Measurements from ENCODE around the gene ALDH4A1.
"Not testable (repeated sequence)": the region's sequence is repeated elsewhere in the genome, so short reads cannot be mapped to it uniquely, and the experiment has no call there.

The ALDH4A1 gene

GRCh38 chr1:18879791-18880309 is 22.5 kb downstream of the ALDH4A1 start:
- FAIRE-seq (no peak), DNase-seq (ENCODE audit: insufficient read length, low spot score) (no peak)

GRCh38 chr1:18879215-18879790 is 23.1 kb downstream of the ALDH4A1 start:
- DNase-seq (ENCODE audit: insufficient read length, low spot score): no peak
- no peak for FAIRE-seq

- FAIRE-seq: no peak
- DNase-seq (ENCODE audit: insufficient read length, low spot score): no peak
Measured at GRCh38 chr1:18878538-18879214, 23.7 kb downstream of the ALDH4A1 start.

GRCh38 chr1:18877282-18877681 is 25.1 kb downstream of the ALDH4A1 start:
- no peak for FAIRE-seq
- no peak for DNase-seq (ENCODE audit: insufficient read length, low spot score)

- no peak for FAIRE-seq
Measured at GRCh38 chr1:18876210-18876609, 26.1 kb downstream of the ALDH4A1 start.

GRCh38 chr1:18875796-18876128 is 26.6 kb downstream of the ALDH4A1 start:
- no peak for FAIRE-seq
- DNase-seq (ENCODE audit: insufficient read length, low spot score): no peak

More at GRCh38 chr1:18876210-18876609, 26.1 kb downstream of the ALDH4A1 start:
- no peak for DNase-seq (ENCODE audit: insufficient read length, low spot score)

- FAIRE-seq: peak; percentile 65
Measured at GRCh38 chr1:18875107-18875795, 27.1 kb downstream of the ALDH4A1 start.

GRCh38 chr1:18874600-18874999 is 27.8 kb downstream of the ALDH4A1 start:
- FAIRE-seq (no peak), DNase-seq (ENCODE audit: insufficient read length, low spot score) (no peak)

More at GRCh38 chr1:18875107-18875795, 27.1 kb downstream of the ALDH4A1 start:
- peak; percentile 87 for DNase-seq (ENCODE audit: insufficient read length, low spot score)

- no peak for FAIRE-seq
- no peak for DNase-seq (ENCODE audit: insufficient read length, low spot score)
Measured at GRCh38 chr1:18874036-18874435, 28.3 kb downstream of the ALDH4A1 start.

GRCh38 chr1:18872071-18872611 is 30.2 kb downstream of the ALDH4A1 start:
- no peak for FAIRE-seq

GRCh38 chr1:18871401-18872070 is 30.8 kb downstream of the ALDH4A1 start:
- DNase-seq (ENCODE audit: insufficient read length, low spot score) (no peak), FAIRE-seq (no peak)

More at GRCh38 chr1:18872071-18872611, 30.2 kb downstream of the ALDH4A1 start:
- no peak for DNase-seq (ENCODE audit: insufficient read length, low spot score)

GRCh38 chr1:18870957-18871356 is 31.4 kb downstream of the ALDH4A1 start:
- no peak for FAIRE-seq
- DNase-seq (ENCODE audit: insufficient read length, low spot score): no peak

- DNase-seq (ENCODE audit: insufficient read length, low spot score); FAIRE-seq: not testable (repeated sequence)
Measured at GRCh38 chr1:18870595-18870865, 31.8 kb downstream of the ALDH4A1 start.

- DNase-seq (ENCODE audit: insufficient read length, low spot score) (no peak), FAIRE-seq (no peak)
Measured at GRCh38 chr1:18869847-18870594, 32.3 kb downstream of the ALDH4A1 start.

- DNase-seq (ENCODE audit: insufficient read length, low spot score) (no peak), FAIRE-seq (no peak)
Measured at GRCh38 chr1:18868801-18869424, 33.4 kb downstream of the ALDH4A1 start.

GRCh38 chr1:18868354-18868753 is 34.0 kb downstream of the ALDH4A1 start:
- no peak for DNase-seq (ENCODE audit: insufficient read length, low spot score)
- no peak for FAIRE-seq

- no peak for FAIRE-seq
- no peak for DNase-seq (ENCODE audit: insufficient read length, low spot score)
Measured at GRCh38 chr1:18866846-18867245, 35.5 kb downstream of the ALDH4A1 start.

GRCh38 chr1:18866314-18866713 is 36.0 kb downstream of the ALDH4A1 start:
- no peak for DNase-seq (ENCODE audit: insufficient read length, low spot score)
- FAIRE-seq: no peak

- no peak for DNase-seq (ENCODE audit: insufficient read length, low spot score)
- no peak for FAIRE-seq
Measured at GRCh38 chr1:18865176-18865575, 37.2 kb downstream of the ALDH4A1 start.

- FAIRE-seq: no peak
- no peak for DNase-seq (ENCODE audit: insufficient read length, low spot score)
Measured at GRCh38 chr1:18861590-18861989, 40.8 kb downstream of the ALDH4A1 start.

All from GM19239 (cell line).